ENCODE results near the gene NRM. TPM values are rescaled to one million over a fixed set of nuclear protein-coding genes. Genes with fewer than 3 reads are reported as not detected.
"Not testable (repeated sequence)": the region's sequence is repeated elsewhere in the genome, so short reads cannot be mapped to it uniquely, and the experiment has no call there.

The NRM gene
- total RNA-seq, 1 donor from 2014 or later, result 66.5 TPM

DNA sequence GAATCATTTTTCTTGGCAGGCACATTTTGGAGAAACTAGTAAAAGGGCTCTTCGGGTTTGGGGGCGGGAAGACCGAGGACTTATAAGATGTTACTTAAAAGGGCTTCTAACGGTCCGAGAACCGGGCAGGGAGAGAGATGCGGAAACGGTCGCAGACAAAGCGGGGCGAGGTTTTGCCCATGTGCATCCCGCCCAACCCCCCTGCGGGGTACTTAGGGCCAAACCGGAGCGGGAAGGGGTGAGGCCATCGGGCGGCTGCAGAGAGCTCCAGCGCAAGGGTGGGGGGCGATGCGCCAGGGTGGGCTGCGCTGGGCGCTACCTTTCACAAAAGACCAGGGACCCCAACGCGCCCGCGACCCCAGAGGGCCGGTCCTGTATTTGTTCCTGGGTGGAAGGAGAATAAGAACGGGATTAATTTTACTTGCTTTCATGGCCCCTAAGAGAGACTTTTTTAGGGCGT, 30.0 kb upstream of the NRM start:
- Mint-ChIP-seq H3K27ac (ENCODE audit: unreplicated experiment) (peak overlapping the region; percentile 100), H3K4me1 (peaks cover 72% of the 10 kb centered on the region), H3K9me3 (peaks cover 7% of the 10 kb centered on the region), H3K27me3 (ENCODE audit: low read depth) (peaks cover 54% of the 10 kb centered on the region), H3K4me3 (peak overlapping the region; percentile 99), H3K36me3 (ENCODE audit: low read depth) (peaks cover 60% of the 10 kb centered on the region)
- TF ChIP-seq, protein P1, sequence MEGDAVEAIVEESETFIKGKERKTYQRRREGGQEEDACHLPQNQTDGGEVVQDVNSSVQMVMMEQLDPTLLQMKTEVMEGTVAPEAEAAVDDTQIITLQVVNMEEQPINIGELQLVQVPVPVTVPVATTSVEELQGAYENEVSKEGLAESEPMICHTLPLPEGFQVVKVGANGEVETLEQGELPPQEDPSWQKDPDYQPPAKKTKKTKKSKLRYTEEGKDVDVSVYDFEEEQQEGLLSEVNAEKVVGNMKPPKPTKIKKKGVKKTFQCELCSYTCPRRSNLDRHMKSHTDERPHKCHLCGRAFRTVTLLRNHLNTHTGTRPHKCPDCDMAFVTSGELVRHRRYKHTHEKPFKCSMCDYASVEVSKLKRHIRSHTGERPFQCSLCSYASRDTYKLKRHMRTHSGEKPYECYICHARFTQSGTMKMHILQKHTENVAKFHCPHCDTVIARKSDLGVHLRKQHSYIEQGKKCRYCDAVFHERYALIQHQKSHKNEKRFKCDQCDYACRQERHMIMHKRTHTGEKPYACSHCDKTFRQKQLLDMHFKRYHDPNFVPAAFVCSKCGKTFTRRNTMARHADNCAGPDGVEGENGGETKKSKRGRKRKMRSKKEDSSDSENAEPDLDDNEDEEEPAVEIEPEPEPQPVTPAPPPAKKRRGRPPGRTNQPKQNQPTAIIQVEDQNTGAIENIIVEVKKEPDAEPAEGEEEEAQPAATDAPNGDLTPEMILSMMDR (conservative IDR thresholded peaks at IDR 0.05), result no peak
- DNase-seq (ENCODE audit: low read depth, low spot score), result peak; percentile 53

DNA sequence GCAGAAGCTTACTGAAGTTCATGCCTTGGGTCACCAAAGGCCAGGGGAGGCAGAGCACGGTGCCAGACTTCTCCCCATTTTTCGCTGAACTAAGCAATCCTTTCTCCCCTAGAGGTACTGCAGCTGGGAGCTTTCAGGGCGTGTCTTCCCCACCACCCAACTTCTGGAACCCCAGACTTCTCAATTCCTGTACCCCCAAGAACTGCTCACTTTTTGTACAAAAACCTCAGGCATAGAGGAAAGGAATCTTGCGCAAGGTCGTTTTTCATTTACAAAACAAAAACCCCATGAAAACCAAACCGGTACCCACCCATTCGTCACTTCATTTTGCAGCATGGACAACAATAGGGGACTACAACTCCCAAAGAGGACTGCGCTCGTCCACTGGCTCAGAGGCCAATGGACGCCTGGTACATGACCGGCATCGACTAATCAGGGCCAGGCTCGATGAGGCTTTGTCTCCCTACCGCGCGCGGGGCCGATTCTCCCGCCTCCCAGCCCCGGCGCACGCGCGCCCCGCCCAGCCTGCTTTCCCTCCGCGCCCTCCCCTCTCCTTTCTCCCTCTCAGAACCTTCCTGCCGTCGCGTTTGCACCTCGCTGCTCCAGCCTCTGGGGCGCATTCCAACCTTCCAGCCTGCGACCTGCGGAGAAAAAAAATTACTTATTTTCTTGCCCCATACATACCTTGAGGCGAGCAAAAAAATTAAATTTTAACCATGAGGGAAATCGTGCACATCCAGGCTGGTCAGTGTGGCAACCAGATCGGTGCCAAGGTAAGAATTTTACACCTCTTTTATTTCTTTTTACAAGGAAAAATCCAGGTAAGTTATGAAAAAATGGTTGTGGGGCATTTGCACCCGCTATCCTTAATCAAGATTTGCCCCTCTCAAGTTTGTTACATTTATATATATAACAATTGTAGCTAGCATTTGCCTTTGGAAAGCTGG, 29.3 kb upstream of the NRM start, which contains the start of gene TUBB:
Gene TUBB, plus strand, starts transcription at position 562 of the 947 bp plus-strand sequence. Its CDS starts 155 bp downstream, at position 717.
- Mint-ChIP-seq H3K27me3 (ENCODE audit: low read depth) (peaks cover 49% of the 10 kb centered on the region), H3K9me3 (peaks cover 7% of the 10 kb centered on the region), H3K4me3 (peak within 1 kb of the TSS; percentile 99), H3K4me1 (peaks cover 71% of the 10 kb centered on the region), H3K36me3 (ENCODE audit: low read depth) (peaks cover 56% of the 10 kb centered on the region), H3K27ac (ENCODE audit: unreplicated experiment) (peak within 1 kb of the TSS; percentile 100)
- peak; percentile 94 for DNase-seq (ENCODE audit: low read depth, low spot score)
- TF ChIP-seq, protein P1 (conservative IDR thresholded peaks at IDR 0.05), result peak; percentile 30

DNA sequence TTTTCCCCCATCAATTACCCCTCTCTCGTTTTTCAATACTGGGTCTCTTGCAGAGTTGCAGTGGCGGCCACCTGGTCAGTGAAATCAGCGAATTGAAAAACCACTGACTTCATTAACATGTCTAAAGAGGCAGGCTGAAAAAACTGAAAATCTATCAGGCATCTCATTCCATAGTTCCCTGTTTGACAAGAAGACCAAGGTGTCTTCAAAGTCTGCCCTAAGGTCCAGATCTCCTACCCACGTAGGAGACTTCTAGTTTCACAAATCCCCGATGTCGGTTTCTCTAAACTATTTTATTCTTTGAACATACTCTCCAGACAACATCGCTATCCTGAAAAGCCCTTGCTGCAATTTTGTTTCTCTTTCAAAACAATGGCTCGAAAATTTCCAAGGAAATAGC, 28.6 kb upstream of the NRM start:
- H3K27me3 Mint-ChIP-seq (ENCODE audit: low read depth), result peaks cover 43% of the 10 kb centered on the region
- no peak for DNase-seq (ENCODE audit: low read depth, low spot score)
- peaks cover 66% of the 10 kb centered on the region for H3K4me1 Mint-ChIP-seq
- peaks cover 55% of the 10 kb centered on the region for H3K36me3 Mint-ChIP-seq (ENCODE audit: low read depth)
- peak overlapping the region; percentile 100 for H3K27ac Mint-ChIP-seq (ENCODE audit: unreplicated experiment)
- H3K9me3 Mint-ChIP-seq, result peaks cover 7% of the 10 kb centered on the region
- TF ChIP-seq, protein P1 (conservative IDR thresholded peaks at IDR 0.05), result no peak
- H3K4me3 Mint-ChIP-seq, result peak overlapping the region; percentile 99

DNA sequence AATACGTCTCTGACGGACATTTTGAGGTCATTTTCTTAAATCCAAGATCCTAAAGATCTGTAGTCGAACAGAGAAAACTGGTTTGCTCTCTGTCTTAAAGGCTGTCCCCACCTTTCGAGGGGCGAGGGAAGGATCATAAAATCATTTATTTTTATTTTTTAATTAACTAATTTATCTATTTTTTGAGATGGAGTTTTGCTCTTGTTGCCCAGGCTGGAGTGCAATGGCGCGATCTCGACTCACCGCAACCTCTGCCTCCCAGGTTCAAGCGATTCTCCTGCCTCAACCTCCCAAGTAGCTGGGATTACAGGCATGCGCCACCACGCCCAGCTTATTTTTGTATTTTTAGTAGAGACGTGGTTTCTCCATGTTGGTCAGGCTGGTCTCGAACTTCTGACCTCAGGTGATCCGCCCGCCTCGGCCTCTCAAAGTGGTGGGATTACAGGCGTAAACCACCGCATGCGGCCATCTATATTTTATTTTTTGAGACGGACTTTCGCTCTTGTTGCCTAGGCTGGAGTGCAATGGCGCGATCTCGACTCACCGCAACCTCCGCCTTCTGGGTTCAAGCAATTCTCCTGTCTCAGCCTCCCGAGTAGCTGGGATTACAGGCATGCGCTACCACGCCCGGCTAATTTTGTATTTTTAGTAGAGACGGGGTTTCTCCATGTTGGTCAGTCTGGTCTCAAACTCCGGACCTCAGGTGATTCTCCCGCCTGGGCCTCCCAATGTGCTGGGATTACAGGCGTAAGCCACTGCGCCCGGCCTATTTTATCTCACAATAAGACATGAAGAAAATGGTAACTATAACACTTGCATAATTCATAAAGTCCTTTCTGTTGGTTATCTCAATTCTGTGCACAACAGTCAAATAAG, 27.3 kb upstream of the NRM start:
- Mint-ChIP-seq H3K4me3 (peak overlapping the region; percentile 99), H3K36me3 (ENCODE audit: low read depth) (peaks cover 48% of the 10 kb centered on the region), H3K27ac (ENCODE audit: unreplicated experiment) (peak overlapping the region; percentile 100), H3K27me3 (ENCODE audit: low read depth) (peaks cover 33% of the 10 kb centered on the region), H3K4me1 (peaks cover 53% of the 10 kb centered on the region)
- H3K9me3 Mint-ChIP-seq; DNase-seq (ENCODE audit: low read depth, low spot score): not testable (repeated sequence)

DNA sequence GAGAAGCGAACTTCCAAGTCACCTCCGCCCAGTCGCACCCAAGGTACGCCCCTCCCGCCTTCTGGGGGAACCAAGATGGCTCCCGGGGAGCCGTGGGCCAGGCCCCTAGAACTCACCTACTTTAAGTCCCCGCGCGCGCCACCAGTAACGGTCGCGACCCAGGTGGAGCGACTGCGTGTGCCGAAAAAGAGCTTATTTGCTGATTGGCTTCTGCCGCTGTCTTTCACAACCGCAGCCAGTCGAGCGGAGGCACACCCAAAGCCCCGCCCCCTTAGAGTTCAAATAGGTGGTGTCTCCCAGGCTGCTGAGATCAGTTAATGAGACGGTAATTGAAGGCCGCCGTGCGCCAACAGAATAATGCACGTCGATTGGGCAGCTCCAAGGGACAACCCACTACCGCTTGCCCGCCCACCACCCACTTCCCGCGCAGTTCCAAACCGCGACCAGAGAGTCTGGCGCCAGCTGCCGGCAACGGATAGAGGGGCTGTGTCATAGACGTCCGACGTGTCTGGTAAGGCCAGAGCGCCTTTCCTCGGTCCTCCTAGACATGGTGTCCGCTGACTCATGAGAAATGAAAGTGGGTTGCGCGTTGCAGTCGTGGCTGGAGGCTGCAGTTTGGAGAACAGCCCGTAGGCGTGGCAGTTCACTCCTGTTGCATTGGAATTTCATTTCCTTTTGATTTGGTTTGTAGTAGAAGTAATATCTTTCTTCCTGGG, 26.5 kb upstream of the NRM start, which contains the start of gene MDC1:
Gene MDC1, minus strand, starts transcription at position 153 of the 716 bp plus-strand sequence. CDS start 2,106 bp downstream, outside the sequence.
- Mint-ChIP-seq H3K4me3 (peak within 1 kb of the TSS; percentile 98), H3K27ac (ENCODE audit: unreplicated experiment) (peak within 1 kb of the TSS; percentile 100), H3K36me3 (ENCODE audit: low read depth) (peaks cover 48% of the 10 kb centered on the region), H3K27me3 (ENCODE audit: low read depth) (peaks cover 25% of the 10 kb centered on the region), H3K4me1 (peaks cover 46% of the 10 kb centered on the region), H3K9me3 (peaks cover 7% of the 10 kb centered on the region)
- TF ChIP-seq, protein P1 (conservative IDR thresholded peaks at IDR 0.05), result peak; percentile 52
- peak; percentile 92 for DNase-seq (ENCODE audit: low read depth, low spot score)
